ENCODE measurements around the gene TYRP1.

The TYRP1 gene

DNA sequence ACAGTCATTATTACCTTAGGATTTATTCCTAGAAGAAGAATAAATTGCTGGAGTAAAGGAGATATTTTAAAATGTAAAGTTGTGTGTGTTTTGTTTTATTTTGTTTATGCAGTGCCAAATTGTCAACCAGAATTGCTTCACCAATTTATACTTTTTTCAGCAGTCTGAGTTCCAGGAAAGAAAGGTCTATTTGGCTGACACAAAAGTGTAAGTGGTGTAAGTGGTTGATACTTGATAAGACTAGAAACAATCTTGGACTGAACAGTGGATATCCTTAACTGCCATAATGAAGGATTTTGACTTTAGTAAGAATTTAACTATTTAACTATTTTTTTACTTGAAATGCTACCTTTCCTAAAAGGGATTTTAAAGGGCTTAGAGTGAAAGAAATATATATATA is 37.7 kb downstream of the TYRP1 start:
- H3K4me3 ChIP-seq (ENCODE audit: low read depth, low read length): no peak overlapping the region
- DNase-seq (ENCODE audit: low read depth): no peak
- TF ChIP-seq, protein P1, sequence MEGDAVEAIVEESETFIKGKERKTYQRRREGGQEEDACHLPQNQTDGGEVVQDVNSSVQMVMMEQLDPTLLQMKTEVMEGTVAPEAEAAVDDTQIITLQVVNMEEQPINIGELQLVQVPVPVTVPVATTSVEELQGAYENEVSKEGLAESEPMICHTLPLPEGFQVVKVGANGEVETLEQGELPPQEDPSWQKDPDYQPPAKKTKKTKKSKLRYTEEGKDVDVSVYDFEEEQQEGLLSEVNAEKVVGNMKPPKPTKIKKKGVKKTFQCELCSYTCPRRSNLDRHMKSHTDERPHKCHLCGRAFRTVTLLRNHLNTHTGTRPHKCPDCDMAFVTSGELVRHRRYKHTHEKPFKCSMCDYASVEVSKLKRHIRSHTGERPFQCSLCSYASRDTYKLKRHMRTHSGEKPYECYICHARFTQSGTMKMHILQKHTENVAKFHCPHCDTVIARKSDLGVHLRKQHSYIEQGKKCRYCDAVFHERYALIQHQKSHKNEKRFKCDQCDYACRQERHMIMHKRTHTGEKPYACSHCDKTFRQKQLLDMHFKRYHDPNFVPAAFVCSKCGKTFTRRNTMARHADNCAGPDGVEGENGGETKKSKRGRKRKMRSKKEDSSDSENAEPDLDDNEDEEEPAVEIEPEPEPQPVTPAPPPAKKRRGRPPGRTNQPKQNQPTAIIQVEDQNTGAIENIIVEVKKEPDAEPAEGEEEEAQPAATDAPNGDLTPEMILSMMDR (IDR thresholded peaks at IDR 0.05; ENCODE audit: low read depth, low read length, missing control alignments): no peak
- in situ Hi-C loops (cut with HindIII; ENCODE audit: low sequenced_read_pairs): no loop called here

DNA sequence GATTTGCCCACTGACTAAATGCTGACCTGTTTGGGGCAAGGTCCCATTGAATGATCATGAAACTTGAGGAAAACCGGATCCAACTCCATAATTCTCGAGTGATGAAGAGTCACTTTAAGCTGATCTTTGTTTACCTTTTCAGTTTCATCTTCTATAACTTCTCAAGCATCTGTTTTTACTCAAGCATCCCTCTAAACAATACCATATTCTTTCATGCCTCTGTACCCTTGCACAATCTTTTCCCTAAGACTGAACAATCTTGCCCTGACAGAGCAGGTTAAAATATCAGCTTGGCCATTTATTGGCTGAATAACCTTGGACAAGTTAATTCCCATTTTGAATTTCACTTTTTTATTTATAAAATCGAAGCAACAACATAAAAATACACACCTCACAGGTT is 39.8 kb downstream of the TYRP1 start:
- in situ Hi-C loops (cut with HindIII; ENCODE audit: low sequenced_read_pairs): no loop called here
- TF ChIP-seq, protein P1 (IDR thresholded peaks at IDR 0.05; ENCODE audit: low read depth, low read length, missing control alignments): no peak
- no peak for DNase-seq (ENCODE audit: low read depth)
- no peak overlapping the region for H3K4me3 ChIP-seq (ENCODE audit: low read depth, low read length)

DNA sequence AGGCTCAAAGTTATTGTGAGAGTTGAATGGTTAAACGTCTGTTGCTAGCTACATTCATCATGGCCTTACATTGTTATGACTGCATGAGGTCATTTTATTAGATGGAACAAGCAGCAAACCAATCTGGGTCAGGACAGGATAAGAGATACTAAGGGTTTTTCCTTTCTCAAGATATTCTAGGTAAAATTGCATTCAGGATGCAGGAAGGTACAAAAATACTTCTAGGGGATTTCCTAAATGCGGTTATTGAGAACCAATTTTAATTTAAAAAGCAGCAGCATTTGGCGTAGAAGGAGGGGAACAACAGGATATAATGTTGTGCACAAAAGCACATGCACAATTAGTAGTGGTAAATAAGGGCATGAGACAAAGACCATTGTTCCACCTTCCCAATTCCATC is 42.5 kb downstream of the TYRP1 start:
- TF ChIP-seq, protein P1 (IDR thresholded peaks at IDR 0.05; ENCODE audit: low read depth, low read length, missing control alignments): no peak
- DNase-seq (ENCODE audit: low read depth): no peak
- no peak overlapping the region for H3K4me3 ChIP-seq (ENCODE audit: low read depth, low read length)
- in situ Hi-C loops (cut with HindIII; ENCODE audit: low sequenced_read_pairs): no loop called here

DNA sequence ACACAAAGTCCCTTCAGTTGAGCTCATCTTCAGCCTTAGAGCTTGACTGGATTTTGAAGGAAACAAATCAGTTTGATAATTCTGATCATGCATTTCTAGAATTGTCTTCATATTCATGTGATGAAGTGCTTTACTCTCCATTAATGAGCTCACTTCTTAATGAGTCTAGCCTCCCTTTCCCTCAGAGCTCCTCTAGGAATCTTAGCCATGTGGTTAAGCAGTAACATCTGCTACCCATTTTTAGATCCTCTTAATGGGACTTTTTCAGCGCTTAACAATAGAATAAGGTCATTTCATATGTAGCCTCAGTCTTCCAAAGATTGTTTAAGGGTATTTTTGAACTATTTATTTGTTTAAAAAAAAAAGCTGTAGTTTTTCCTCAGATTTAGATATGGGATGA is 44.7 kb downstream of the TYRP1 start:
- H3K4me3 ChIP-seq (ENCODE audit: low read depth, low read length): no peak overlapping the region
- DNase-seq (ENCODE audit: low read depth): no peak
- TF ChIP-seq, protein P1 (IDR thresholded peaks at IDR 0.05; ENCODE audit: low read depth, low read length, missing control alignments): no peak
- in situ Hi-C loops (cut with HindIII; ENCODE audit: low sequenced_read_pairs): no loop called here

DNA sequence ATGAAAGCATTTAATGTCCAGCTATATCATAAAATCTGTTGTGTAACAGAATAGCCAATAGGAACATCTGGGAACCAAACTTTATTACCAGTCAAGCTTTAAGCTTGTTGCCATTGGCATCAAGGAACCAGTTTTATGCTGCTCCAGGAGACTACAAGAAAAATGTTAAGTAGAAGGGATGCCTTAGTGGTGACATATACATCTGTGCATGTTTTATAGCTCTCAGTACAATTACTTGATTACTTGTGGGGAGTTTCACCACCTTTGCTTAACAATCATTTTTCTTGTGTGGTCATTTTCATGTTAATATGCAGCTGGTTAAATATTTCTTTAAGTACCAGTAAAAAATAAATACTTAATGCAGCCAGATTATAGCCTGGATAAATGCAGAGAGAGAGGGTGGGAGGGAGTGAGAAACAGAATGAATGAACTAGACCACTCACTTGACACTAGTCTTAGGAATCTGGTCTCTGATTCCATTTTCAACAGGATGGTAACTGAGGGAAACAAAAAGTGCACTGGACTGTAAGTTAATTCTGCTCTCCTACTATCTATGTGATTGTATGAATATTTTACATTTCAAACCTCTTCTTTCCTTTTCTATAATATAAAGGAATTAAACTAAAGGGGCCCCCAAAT is 45.9 kb downstream of the TYRP1 start:
- H3K4me3 ChIP-seq (ENCODE audit: low read depth, low read length): no peak overlapping the region
- no peak for DNase-seq (ENCODE audit: low read depth)
- TF ChIP-seq, protein P1 (IDR thresholded peaks at IDR 0.05; ENCODE audit: low read depth, low read length, missing control alignments): no peak
- in situ Hi-C loops (cut with HindIII; ENCODE audit: low sequenced_read_pairs): no loop called here

DNA sequence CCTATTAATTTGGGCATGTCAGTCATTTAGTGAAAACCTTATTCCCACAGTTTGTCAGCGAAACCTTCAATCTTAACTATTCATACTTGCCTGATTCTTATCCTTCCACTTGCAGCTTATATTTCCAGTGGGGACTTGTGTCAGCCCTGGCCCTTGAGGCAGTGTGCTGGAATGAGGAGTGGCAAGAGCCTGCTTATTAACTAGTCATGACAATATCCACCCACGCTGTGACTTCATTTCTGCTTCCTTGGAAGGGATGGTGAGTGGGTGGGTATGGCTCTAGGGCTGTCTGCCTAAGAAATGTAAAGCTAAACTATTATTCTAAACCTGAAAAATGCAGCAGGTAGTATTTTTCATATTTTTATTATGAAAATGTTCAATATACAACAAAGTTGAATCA is 47.7 kb downstream of the TYRP1 start:
- TF ChIP-seq, protein P1 (IDR thresholded peaks at IDR 0.05; ENCODE audit: low read depth, low read length, missing control alignments): no peak
- in situ Hi-C loops (cut with HindIII; ENCODE audit: low sequenced_read_pairs): no loop called here

More for the DNA sequence above, 47.7 kb downstream of the TYRP1 start:
- H3K4me3 ChIP-seq (ENCODE audit: low read depth, low read length): no peak overlapping the region
- no peak for DNase-seq (ENCODE audit: low read depth)

Data from astrocyte of the cerebellum (primary cell).